IPS DF 4.7 (cell line): ENCODE measurements around the gene IER3.
"Not testable (repeated sequence)": the region's sequence is repeated elsewhere in the genome, so short reads cannot be mapped to it uniquely, and the experiment has no call there.

ENCODE experiments used
- DNase-seq: peaks from one replicate; pipeline ENCODE4 v3.0.0-alpha.2; 2013; ENCODE audit warnings: low spot score; ENCODE audit errors: extremely low read depth

IER3 gene

GRCh38 chr6:30769088-30769852 is 24.9 kb upstream of the IER3 start:
- no peak for DNase-seq

GRCh38 chr6:30768634-30769087 is 24.3 kb upstream of the IER3 start:
- no peak for DNase-seq

GRCh38 chr6:30767944-30768301 is 23.6 kb upstream of the IER3 start:
- DNase-seq, result no peak

GRCh38 chr6:30767158-30767943 is 23.0 kb upstream of the IER3 start:
- no peak for DNase-seq

GRCh38 chr6:30766461-30767157 is 22.3 kb upstream of the IER3 start:
- DNase-seq, result no peak

- DNase-seq, result not testable (repeated sequence)
Measured at GRCh38 chr6:30765495-30765894, 21.1 kb upstream of the IER3 start.

GRCh38 chr6:30764490-30765043 is 20.2 kb upstream of the IER3 start:
- DNase-seq, result not testable (repeated sequence)

GRCh38 chr6:30763618-30764489 is 19.5 kb upstream of the IER3 start:
- DNase-seq, result no peak

- no peak for DNase-seq
Measured at GRCh38 chr6:30763155-30763617, 18.8 kb upstream of the IER3 start.

GRCh38 chr6:30761791-30762429 is 17.6 kb upstream of the IER3 start:
- no peak for DNase-seq

GRCh38 chr6:30760549-30760948 is 16.2 kb upstream of the IER3 start:
- no peak for DNase-seq

GRCh38 chr6:30759575-30760239 is 15.4 kb upstream of the IER3 start:
- no peak for DNase-seq

GRCh38 chr6:30757261-30757904 is 13.0 kb upstream of the IER3 start:
- DNase-seq, result no peak

GRCh38 chr6:30756405-30757003 is 12.2 kb upstream of the IER3 start:
- DNase-seq, result not testable (repeated sequence)

- no peak for DNase-seq
Measured at GRCh38 chr6:30754631-30755030, 10.3 kb upstream of the IER3 start.

- no peak for DNase-seq
Measured at GRCh38 chr6:30752157-30752927, 8.0 kb upstream of the IER3 start.

- no peak for DNase-seq
Measured at GRCh38 chr6:30750379-30750668, 6.0 kb upstream of the IER3 start.
